ENCODE results near the gene PRKCQ.

GRCh38 chr10:6617309-6618076, 37.4 kb upstream of the PRKCQ start:
- no peak for TF ChIP-seq CTCF (conservative IDR thresholded peaks at IDR 0.05)
- no peak for TF ChIP-seq EZH2 (IDR thresholded peaks at IDR 0.05; ENCODE audit: low read depth)
